ENCODE measurements around the gene C16orf95. TPM values are rescaled to one million over a fixed set of nuclear protein-coding genes. Genes with fewer than 3 reads are reported as not detected.

C16orf95 gene
- total RNA-seq, 3 donors from 2014 or later: 2.5 to 4.2 (median 3.0) TPM

- intact Hi-C loops (cut with DNase I, micrococcal nuclease): loop anchor here in 1 of 2 donors (10.0 kb wide), 1 partner anchor 77 kb away; the partner anchor contains the start of gene MAP1LC3B
- DNase-seq: peak; percentile 57 to 78 (median 75)
Measured at GRCh38 chr16:87317750-87318644, 805 bp upstream of the C16orf95 start.

GRCh38 chr16:87316450-87316922 lies 706 bp downstream of the C16orf95 start:
- H3K4me1 ChIP-seq (ENCODE audit: low read depth): peaks cover 11% of the 10 kb centered on the region
- H3K36me3 ChIP-seq (ENCODE audit: low read depth): no peaks in the 10 kb centered on the region
- intact Hi-C loops (cut with DNase I, micrococcal nuclease): loop anchor here in 1 of 2 donors (10.0 kb wide), 1 partner anchor 78 kb away; the partner anchor contains the start of gene MAP1LC3B
- H3K9me3 ChIP-seq: no peaks in the 10 kb centered on the region
- no peak for DNase-seq
- TF ChIP-seq, protein P1, sequence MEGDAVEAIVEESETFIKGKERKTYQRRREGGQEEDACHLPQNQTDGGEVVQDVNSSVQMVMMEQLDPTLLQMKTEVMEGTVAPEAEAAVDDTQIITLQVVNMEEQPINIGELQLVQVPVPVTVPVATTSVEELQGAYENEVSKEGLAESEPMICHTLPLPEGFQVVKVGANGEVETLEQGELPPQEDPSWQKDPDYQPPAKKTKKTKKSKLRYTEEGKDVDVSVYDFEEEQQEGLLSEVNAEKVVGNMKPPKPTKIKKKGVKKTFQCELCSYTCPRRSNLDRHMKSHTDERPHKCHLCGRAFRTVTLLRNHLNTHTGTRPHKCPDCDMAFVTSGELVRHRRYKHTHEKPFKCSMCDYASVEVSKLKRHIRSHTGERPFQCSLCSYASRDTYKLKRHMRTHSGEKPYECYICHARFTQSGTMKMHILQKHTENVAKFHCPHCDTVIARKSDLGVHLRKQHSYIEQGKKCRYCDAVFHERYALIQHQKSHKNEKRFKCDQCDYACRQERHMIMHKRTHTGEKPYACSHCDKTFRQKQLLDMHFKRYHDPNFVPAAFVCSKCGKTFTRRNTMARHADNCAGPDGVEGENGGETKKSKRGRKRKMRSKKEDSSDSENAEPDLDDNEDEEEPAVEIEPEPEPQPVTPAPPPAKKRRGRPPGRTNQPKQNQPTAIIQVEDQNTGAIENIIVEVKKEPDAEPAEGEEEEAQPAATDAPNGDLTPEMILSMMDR (IDR thresholded peaks at IDR 0.05): no peak
- H3K4me3 ChIP-seq: peak overlapping the region; percentile 86
- no peak for ATAC-seq

More at GRCh38 chr16:87317750-87318644, 805 bp upstream of the C16orf95 start:
- peak; percentile 63 for ATAC-seq
- TF ChIP-seq, protein P1 (IDR thresholded peaks at IDR 0.05): no peak
- H3K9me3 ChIP-seq: no peaks in the 10 kb centered on the region
- peaks cover 11% of the 10 kb centered on the region for H3K4me1 ChIP-seq (ENCODE audit: low read depth)
- H3K4me3 ChIP-seq: peak overlapping the region; percentile 86
- H3K36me3 ChIP-seq (ENCODE audit: low read depth): no peaks in the 10 kb centered on the region

GRCh38 chr16:87314990-87315420 lies 2.2 kb downstream of the C16orf95 start:
- Histone ChIP-seq H3K4me3 (no peak overlapping the region), H3K4me1 (ENCODE audit: low read depth) (peaks cover 11% of the 10 kb centered on the region), H3K36me3 (ENCODE audit: low read depth) (no peaks in the 10 kb centered on the region), H3K9me3 (no peaks in the 10 kb centered on the region)
- ATAC-seq (no peak), DNase-seq (no peak)
- intact Hi-C loops (cut with DNase I, micrococcal nuclease): loop anchor here in 1 of 2 donors (10.0 kb wide), 1 partner anchor 80 kb away; the partner anchor contains the start of gene MAP1LC3B
- TF ChIP-seq, protein P1 (IDR thresholded peaks at IDR 0.05): no peak

- ATAC-seq (no peak), DNase-seq (no peak)
- H3K4me1 ChIP-seq (ENCODE audit: low read depth): peaks cover 4% of the 10 kb centered on the region
- no peak overlapping the region for H3K4me3 ChIP-seq
- H3K9me3 ChIP-seq: no peaks in the 10 kb centered on the region
- intact Hi-C loops (cut with DNase I, micrococcal nuclease): loop anchor here in 1 of 2 donors (10.0 kb wide), 1 partner anchor 83 kb away; the partner anchor contains the start of gene MAP1LC3B
- TF ChIP-seq, protein P1 (IDR thresholded peaks at IDR 0.05): no peak
- H3K36me3 ChIP-seq (ENCODE audit: low read depth): no peaks in the 10 kb centered on the region
Measured at GRCh38 chr16:87312008-87312407, 5.2 kb downstream of the C16orf95 start.

- intact Hi-C loops (cut with DNase I, micrococcal nuclease): loop anchor here in 1 of 2 donors (10.0 kb wide), 1 partner anchor 83 kb away; the partner anchor contains the start of gene MAP1LC3B
- Histone ChIP-seq H3K9me3 (no peaks in the 10 kb centered on the region), H3K4me3 (no peak overlapping the region), H3K36me3 (ENCODE audit: low read depth) (no peaks in the 10 kb centered on the region), H3K4me1 (ENCODE audit: low read depth) (peaks cover under 1% of the 10 kb centered on the region)
- DNase-seq (no peak), ATAC-seq (no peak)
- TF ChIP-seq, protein P1 (IDR thresholded peaks at IDR 0.05): no peak
Measured at GRCh38 chr16:87311387-87311786, 5.8 kb downstream of the C16orf95 start.
